Effector memory CD4-positive, alpha-beta T cell (primary cell): ENCODE measurements around the gene MFRP.

Source experiments
- DNase-seq, 3 donors: peaks; one replicate each; pipeline ENCODE4 v3.0.0-alpha.2; 2020
- H3K27ac ChIP-seq: 2 replicates; pipeline ENCODE4 v1.7.0; 2013; ENCODE audit warnings: mild to moderate bottlenecking, low read length, moderate library complexity; ENCODE audit not compliant: insufficient read depth, poor library complexity, severe bottlenecking
- H3K27me3 ChIP-seq: replicated peaks from 2 replicates; pipeline ENCODE4 v1.7.0; 2013; ENCODE audit warnings: mild to moderate bottlenecking, low read length; ENCODE audit not compliant: insufficient read depth, control insufficient read depth, poor library complexity, severe bottlenecking
- H3K36me3 ChIP-seq: 2 replicates; pipeline ENCODE4 v1.7.0; 2013; ENCODE audit warnings: mild to moderate bottlenecking, low read length, moderate library complexity; ENCODE audit not compliant: control insufficient read depth, insufficient read depth
- H3K4me1 ChIP-seq: 2 replicates; pipeline ENCODE4 v1.7.0; 2013; ENCODE audit warnings: low read length, mild to moderate bottlenecking; ENCODE audit not compliant: control insufficient read depth, insufficient read depth, poor library complexity, severe bottlenecking
- H3K4me3 ChIP-seq: 2 replicates; pipeline ENCODE4 v1.7.0; 2013; ENCODE audit warnings: low read length, low read depth, mild to moderate bottlenecking; ENCODE audit not compliant: insufficient read depth, poor library complexity, severe bottlenecking
- H3K9me3 ChIP-seq: 2 replicates; pipeline ENCODE4 v1.7.0; 2013; ENCODE audit warnings: mild to moderate bottlenecking, low read length, moderate library complexity; ENCODE audit not compliant: control insufficient read depth

Gene MFRP

GRCh38 chr11:119323532-119324033, 22.9 kb downstream of the MFRP start:
- no peaks in the 10 kb centered on the region for H3K36me3 ChIP-seq
- no peaks in the 10 kb centered on the region for H3K27me3 ChIP-seq
- H3K9me3 ChIP-seq: no peaks in the 10 kb centered on the region
- H3K4me3 ChIP-seq: no peak overlapping the region
- no peak overlapping the region for H3K27ac ChIP-seq
- peaks cover 25% of the 10 kb centered on the region for H3K4me1 ChIP-seq
- DNase-seq: peak; percentile 51 to 71 (median 64)

- Histone ChIP-seq H3K36me3 (no peaks in the 10 kb centered on the region), H3K4me1 (peaks cover 30% of the 10 kb centered on the region), H3K27me3 (no peaks in the 10 kb centered on the region), H3K4me3 (no peak overlapping the region), H3K9me3 (no peaks in the 10 kb centered on the region), H3K27ac (no peak overlapping the region)
- no peak for DNase-seq
These were observed 23.5 kb downstream of the MFRP start for GRCh38 chr11:119322921-119323531.

- Histone ChIP-seq H3K27me3 (peaks cover 3% of the 10 kb centered on the region), H3K9me3 (no peaks in the 10 kb centered on the region), H3K36me3 (no peaks in the 10 kb centered on the region), H3K4me1 (peaks cover 32% of the 10 kb centered on the region), H3K27ac (no peak overlapping the region), H3K4me3 (no peak overlapping the region)
- DNase-seq: no peak
These were observed 24.2 kb downstream of the MFRP start for GRCh38 chr11:119322360-119322739.

GRCh38 chr11:119320776-119321524, 25.6 kb downstream of the MFRP start:
- peak in 2 of 3 donors; percentile 20 to 41 for DNase-seq
- H3K4me1 ChIP-seq: peaks cover 43% of the 10 kb centered on the region
- H3K27ac ChIP-seq: peak overlapping the region; percentile 46
- no peaks in the 10 kb centered on the region for H3K36me3 ChIP-seq
- H3K27me3 ChIP-seq: peaks cover 9% of the 10 kb centered on the region
- peak overlapping the region; percentile 56 for H3K4me3 ChIP-seq
- no peaks in the 10 kb centered on the region for H3K9me3 ChIP-seq

DNA sequence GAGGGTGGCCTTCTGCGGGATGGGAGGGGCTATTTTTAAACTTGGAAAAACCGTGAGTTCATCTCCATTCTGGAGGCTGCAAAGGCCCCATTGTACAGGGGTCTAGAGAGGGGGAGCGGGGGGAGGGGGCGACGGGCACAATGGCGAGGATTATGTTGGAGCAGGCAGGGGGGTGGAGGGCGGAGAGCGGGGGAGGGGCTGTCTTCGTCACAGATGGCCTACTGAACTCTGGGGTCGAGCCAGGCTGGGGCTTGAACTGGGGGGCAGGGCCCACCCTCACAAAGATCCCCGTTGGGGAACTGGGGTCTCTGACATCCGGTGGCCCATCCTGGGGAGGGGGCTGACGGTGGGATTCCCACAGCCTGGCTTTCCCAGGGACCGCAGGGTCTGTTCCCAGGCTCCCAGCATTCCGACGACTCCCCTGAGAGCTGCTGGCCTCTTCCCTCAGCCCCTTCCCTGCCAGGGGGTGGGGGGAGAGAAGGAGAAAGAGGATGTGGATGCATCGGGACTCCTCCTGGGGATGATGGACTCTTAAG, 26.2 kb downstream of the MFRP start:
- Histone ChIP-seq H3K4me1 (peaks cover 49% of the 10 kb centered on the region), H3K36me3 (no peaks in the 10 kb centered on the region), H3K27ac (peak overlapping the region; percentile 46), H3K4me3 (peak overlapping the region; percentile 56), H3K9me3 (no peaks in the 10 kb centered on the region), H3K27me3 (peaks cover 15% of the 10 kb centered on the region)
- no peak for DNase-seq

- DNase-seq: no peak
- Histone ChIP-seq H3K4me1 (peaks cover 55% of the 10 kb centered on the region), H3K9me3 (no peaks in the 10 kb centered on the region), H3K27me3 (peaks cover 20% of the 10 kb centered on the region), H3K27ac (no peak overlapping the region), H3K36me3 (no peaks in the 10 kb centered on the region), H3K4me3 (no peak overlapping the region)
These were observed 26.7 kb downstream of the MFRP start for GRCh38 chr11:119319700-119320239.

DNA sequence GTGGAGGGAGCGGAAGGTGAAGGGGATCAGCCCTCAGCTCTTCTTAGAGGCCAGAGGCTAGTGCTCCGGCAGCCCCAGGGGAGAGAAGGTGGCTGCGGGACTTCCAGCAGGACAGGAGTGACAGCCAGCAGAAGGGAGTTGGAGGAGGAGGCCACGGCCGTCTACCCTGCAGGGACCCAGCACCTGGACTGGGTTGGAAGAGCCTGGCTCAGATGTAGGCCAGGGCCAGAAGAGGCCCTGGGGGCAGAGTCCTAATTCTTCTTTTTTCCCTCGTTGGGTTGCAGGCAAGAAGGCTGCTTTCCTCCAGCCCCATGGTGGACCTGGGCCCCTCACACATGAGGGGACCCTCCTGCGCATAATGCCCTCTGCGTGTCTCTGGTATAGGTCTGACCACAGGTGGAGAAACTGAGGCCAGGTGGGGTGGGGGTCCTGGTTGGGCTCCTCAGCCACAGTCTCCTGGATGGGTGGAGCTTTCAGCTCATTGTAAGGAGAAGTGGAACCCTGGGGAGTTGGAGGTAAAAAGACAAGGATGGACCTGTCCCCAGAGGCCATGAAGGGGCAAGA, 27.3 kb downstream of the MFRP start:
- Histone ChIP-seq H3K36me3 (no peaks in the 10 kb centered on the region), H3K4me3 (no peak overlapping the region), H3K27me3 (peaks cover 21% of the 10 kb centered on the region), H3K9me3 (no peaks in the 10 kb centered on the region), H3K4me1 (peaks cover 56% of the 10 kb centered on the region), H3K27ac (peak overlapping the region; percentile 27)
- DNase-seq: no peak

GRCh38 chr11:119318240-119319135, 28.0 kb downstream of the MFRP start:
- no peaks in the 10 kb centered on the region for H3K36me3 ChIP-seq
- peaks cover 56% of the 10 kb centered on the region for H3K4me1 ChIP-seq
- no peaks in the 10 kb centered on the region for H3K9me3 ChIP-seq
- peak; percentile 33 to 58 (median 56) for DNase-seq
- peaks cover 21% of the 10 kb centered on the region for H3K27me3 ChIP-seq
- H3K4me3 ChIP-seq: no peak overlapping the region
- peak overlapping the region; percentile 27 for H3K27ac ChIP-seq

DNA sequence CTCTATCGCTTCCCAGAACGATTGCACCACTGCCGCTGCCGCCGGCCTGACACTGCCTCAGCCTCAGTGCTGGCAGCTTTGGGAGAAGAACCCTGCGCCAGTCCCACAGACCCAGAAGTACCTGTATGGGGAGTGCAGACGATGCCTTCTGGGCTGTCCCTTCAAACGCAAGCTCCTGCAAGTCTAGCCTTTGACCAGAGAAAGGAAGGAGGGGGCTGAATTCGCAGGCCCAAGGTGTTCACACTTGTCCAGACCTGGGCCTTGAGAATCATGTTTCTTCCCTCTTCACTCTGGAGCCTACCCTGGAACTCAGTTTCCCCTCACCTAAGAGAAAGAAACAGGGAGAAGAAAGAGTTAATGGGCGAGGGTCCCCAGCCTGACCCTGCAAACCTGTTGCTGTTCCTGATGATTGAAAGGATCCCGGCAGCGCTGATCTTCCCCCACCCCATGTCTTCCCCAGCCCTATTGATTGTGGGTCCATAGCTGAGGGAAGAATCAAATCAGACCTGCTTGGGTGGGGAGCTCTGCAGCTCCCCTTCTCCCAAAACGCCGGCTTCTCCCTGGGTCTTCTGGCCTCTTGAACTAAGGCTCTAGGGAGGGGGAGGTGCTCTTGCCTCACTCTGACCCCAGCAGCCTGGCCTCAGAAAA, 28.8 kb downstream of the MFRP start:
- Histone ChIP-seq H3K4me1 (peaks cover 56% of the 10 kb centered on the region), H3K27me3 (peaks cover 21% of the 10 kb centered on the region), H3K27ac (no peak overlapping the region), H3K4me3 (no peak overlapping the region), H3K9me3 (no peaks in the 10 kb centered on the region), H3K36me3 (no peaks in the 10 kb centered on the region)
- no peak for DNase-seq
